GM13976 (cell line): ENCODE measurements around the gene GAPDHS.

Source experiments
- DNase-seq: peaks from one replicate; pipeline ENCODE4 v3.0.0; 2012; ENCODE audit warnings: low spot score
- CTCF ChIP-seq: IDR thresholded peaks from 2 replicates; pipeline ENCODE4 v1.5.1; 2012; ENCODE audit warnings: borderline replicate concordance, mild to moderate bottlenecking; ENCODE audit not compliant: insufficient read depth; ENCODE audit errors: extremely low read depth, missing control alignments, control extremely low read depth
- in situ Hi-C: fragments of 300-500 bp; cut with MboI; formaldehyde crosslinking; loops from one replicate; pipeline ENCODE4 v1.12.0; 2022; ENCODE audit warnings: low sequenced_read_pairs, mixed read lengths, inconsistent platforms; ENCODE audit not compliant: unreplicated experiment

The GAPDHS gene

GRCh38 chr19:35524181-35524837 is 8.9 kb upstream of the GAPDHS start:
- no peak for DNase-seq
- in situ Hi-C loops, result no loop called here
- TF ChIP-seq CTCF, result no peak

- no peak for TF ChIP-seq CTCF
- DNase-seq, result no peak
- in situ Hi-C loops, result no loop called here
These were observed 7.4 kb upstream of the GAPDHS start for GRCh38 chr19:35525873-35526272.

- DNase-seq, result no peak
- no peak for TF ChIP-seq CTCF
- in situ Hi-C loops, result no loop called here
These were observed 4.8 kb upstream of the GAPDHS start, which contains the start of gene SBSN for GRCh38 chr19:35528218-35529038. Gene SBSN (minus strand): TSS chr19:35528311. CDS start chr19:35528281, 30 bp downstream.

GRCh38 chr19:35529241-35530218 is 3.7 kb upstream of the GAPDHS start:
- DNase-seq, result no peak
- no peak for TF ChIP-seq CTCF
- in situ Hi-C loops, result no loop called here

- in situ Hi-C loops, result no loop called here
- TF ChIP-seq CTCF, result no peak
- no peak for DNase-seq
These were observed 2.0 kb upstream of the GAPDHS start for GRCh38 chr19:35531291-35531690.

- DNase-seq, result peak; percentile 63
- TF ChIP-seq CTCF, result no peak
- in situ Hi-C loops, result no loop called here
These were observed 651 bp downstream of the GAPDHS start for GRCh38 chr19:35533822-35534392.
